A549 (cell line): ENCODE results near the gene NAXD. TPM values are rescaled to one million over a fixed set of nuclear protein-coding genes. Genes with fewer than 3 reads are reported as not detected.

Source experiments
- ATAC-seq, 2 experiments: fragments of 200-7000 bp in 1 of 2; fragments of >200 bp in 1 of 2; cut with Nextera tagmentation in 1 of 2; cut with Tn5 transposase in 1 of 2; 3 replicates each; pipeline versions ENCODE4 v1.8.0 to v1.9.1; 2018 to 2020; ENCODE audit warnings: mild to moderate bottlenecking in 1 of 2, moderate library complexity in 1 of 2
- CTCF ChIA-PET: fragments of 300-600 bp; sonication (Branson Sonifier 250); formaldehyde crosslinking; extraction: SDS; loops from one replicate; lab custom pipeline; 2021; ENCODE audit warnings: antibody characterized with exemption, inconsistent platforms; lab: Yijun Ruan, JAX
- POLR2A ChIA-PET: fragments of 350-600 bp; formaldehyde crosslinking; extraction: SDS; loops from one replicate; lab custom pipeline; 2021; ENCODE audit warnings: antibody characterized with exemption, inconsistent platforms; lab: Yijun Ruan, JAX
- DNase-seq, 2 experiments: peaks; one replicate each; pipeline versions ENCODE4 v3.0.0 to v3.0.0-alpha.2; 2011 to 2016; ENCODE audit warnings: low read depth in 1 of 2, low spot score in 1 of 2
- FAIRE-seq: peaks from 2 replicates; lab custom pipeline; 2011; peaks lifted over from hg19 to GRCh38; lab: Jason Lieb, UNC
- H3K27ac ChIP-seq, 2 experiments: fragments of >200 bp; sonication (Bioruptor Twin); formaldehyde crosslinking; 3 replicates each; pipeline ENCODE4 v1.5.1; 2016 to 2017
- H3K4me1 ChIP-seq: fragments of >200 bp; sonication (Bioruptor Twin); formaldehyde crosslinking; 3 replicates; pipeline ENCODE4 v1.6.1; 2016
- H3K4me2 ChIP-seq: fragments of >200 bp; sonication (Bioruptor Twin); formaldehyde crosslinking; 3 replicates; pipeline ENCODE4 v1.6.1; 2016
- H3K4me3 ChIP-seq: fragments of >200 bp; sonication (Bioruptor Twin); formaldehyde crosslinking; 3 replicates; pipeline ENCODE4 v1.5.1; 2016
- H3K9me3 ChIP-seq: fragments of >200 bp; sonication (Bioruptor Twin); formaldehyde crosslinking; 3 replicates; pipeline ENCODE4 v1.6.1; 2016
- CHD2 ChIP-seq: fragments of 150-350 bp; IDR thresholded peaks from 2 replicates; pipeline ENCODE4 v1.6.1; 2014; ENCODE audit warnings: low read length; ENCODE audit not compliant: partially characterized antibody
- E2F6 ChIP-seq: IDR thresholded peaks from 2 replicates; pipeline ENCODE4 v1.6.1; 2012; ENCODE audit warnings: low read depth, borderline replicate concordance
- EHF ChIP-seq: fragments of 250-450 bp; sonication (Bioruptor Pico); IDR thresholded peaks from 2 replicates; pipeline ENCODE4 v1.5.0; 2020; ENCODE audit warnings: mild to moderate bottlenecking
- EP300 ChIP-seq, 2 experiments: fragments of >200 bp; sonication (Bioruptor Twin); formaldehyde crosslinking; IDR thresholded peaks; 2 replicates in 1 of 2; 3 replicates in 1 of 2; pipeline ENCODE4 v1.6.1; 2016 to 2017
- FOSB ChIP-seq: fragments of 250-450 bp; sonication (Bioruptor Pico); IDR thresholded peaks from 2 replicates; pipeline ENCODE4 v1.5.0; 2020; ENCODE audit warnings: mild to moderate bottlenecking, moderate library complexity
- FOSL2 ChIP-seq, 2 experiments: fragments of 450-650 bp in 1 of 2; fragments of >200 bp in 1 of 2; sonication (Bioruptor Twin) in 1 of 2; formaldehyde crosslinking; IDR thresholded peaks; 2 replicates each; pipeline versions ENCODE4 v1.5.0 to v1.6.1; 2016 to 2020; ENCODE audit warnings: mild to moderate bottlenecking in 1 of 2, moderate library complexity in 1 of 2
- HES2 ChIP-seq: fragments of >200 bp; sonication (Bioruptor Twin); formaldehyde crosslinking; IDR thresholded peaks from 2 replicates; pipeline ENCODE4 v1.6.1; 2016
- HEYL ChIP-seq: fragments of 250-450 bp; sonication (Bioruptor Pico); IDR thresholded peaks from 2 replicates; pipeline ENCODE4 v1.8.0; 2021; ENCODE audit warnings: mild to moderate bottlenecking, moderate library complexity
- HMGXB4 ChIP-seq: fragments of 250-450 bp; sonication (Bioruptor Pico); IDR thresholded peaks from 2 replicates; pipeline ENCODE4 v1.5.0; 2021; ENCODE audit warnings: mild to moderate bottlenecking, moderate library complexity, borderline replicate concordance
- HOXB13 ChIP-seq: fragments of 250-450 bp; sonication (Bioruptor Pico); IDR thresholded peaks from 2 replicates; pipeline ENCODE4 v1.5.0; 2020; ENCODE audit warnings: low read depth, mild to moderate bottlenecking, moderate library complexity
- JUNB ChIP-seq: fragments of >200 bp; sonication (Bioruptor Twin); formaldehyde crosslinking; IDR thresholded peaks from 2 replicates; pipeline ENCODE4 v1.6.1; 2016
- MAX ChIP-seq: IDR thresholded peaks from 2 replicates; pipeline ENCODE4 v1.6.1; 2012
- MAZ ChIP-seq: fragments of 150-350 bp; IDR thresholded peaks from 2 replicates; pipeline ENCODE4 v1.6.1; 2014; ENCODE audit warnings: antibody characterized with exemption, low read depth, low read length, borderline replicate concordance
- MYC ChIP-seq: IDR thresholded peaks from 2 replicates; pipeline ENCODE4 v1.6.1; 2012; ENCODE audit warnings: mild to moderate bottlenecking, inconsistent platforms, low read length, improper control_type of control experiment, borderline replicate concordance
- NFE2L2 ChIP-seq: fragments of 150-350 bp; conservative IDR thresholded peaks from 2 replicates; pipeline ENCODE4 v1.6.1; 2014; ENCODE audit warnings: low read length
- POLR2AphosphoS2 ChIP-seq: conservative IDR thresholded peaks from 2 replicates; pipeline ENCODE4 v1.6.1; 2012; ENCODE audit warnings: low read length, improper control_type of control experiment, inconsistent platforms
- RAD21 ChIP-seq, 2 experiments: fragments of >200 bp in 1 of 2; sonication (Bioruptor Twin) in 1 of 2; formaldehyde crosslinking in 1 of 2; IDR thresholded peaks in 1 of 2; conservative IDR thresholded peaks in 1 of 2; 2 replicates in 1 of 2; 3 replicates in 1 of 2; pipeline ENCODE4 v1.6.1; 2012 to 2018; ENCODE audit warnings: inconsistent platforms in 1 of 2
- USF2 ChIP-seq: fragments of 450-650 bp; IDR thresholded peaks from 2 replicates; pipeline ENCODE4 v1.6.1; 2014; ENCODE audit warnings: antibody characterized with exemption
- WGBS: methylation state at CpG from one replicate; pipeline ENCODE4 v1.1.6; 2017; ENCODE audit errors: missing lambda C conversion rate; 5-methylcytosine and 5-hydroxymethylcytosine counted together
- polyA plus RNA-seq, 4 experiments: library from polyadenylated mRNA; depleted of rRNA in 3 of 4; stranded (reverse); fragments of >200 nt; fragmentation: RNase III in 1 of 4; extraction: RNeasy Plus Mini Kit Qiagen cat#74134 plus additional on column Dnase treatment in 1 of 4; gene quantifications; 2 replicates in 3 of 4; 3 replicates in 1 of 4; pipeline ENCODE4 v1.2.3, GENCODE V29; 2011 to 2017

Gene NAXD
- polyA plus RNA-seq, 2 of the 4 experiments (the other 2 are of a cell fraction), result 14.2 to 19.0 TPM

GRCh38 chr13:110642291-110642981 is 27.1 kb downstream of the NAXD start:
- CTCF ChIA-PET, result no interaction called here
- Histone ChIP-seq H3K27ac (no peak overlapping the region), H3K9me3 (no peaks in the 10 kb centered on the region), H3K4me1 (no peaks in the 10 kb centered on the region), H3K4me3 (no peak overlapping the region), H3K4me2 (no peak overlapping the region)
- TF ChIP-seq HES2 (no peak), HOXB13 (CRISPR knock-in tag) (no peak), POLR2AphosphoS2 (no peak), RAD21 (conservative IDR thresholded peaks at IDR 0.05 in 1 of 2, IDR thresholded peaks at IDR 0.05 in 1 of 2) (no peak), EHF (CRISPR knock-in tag) (no peak), MAX (no peak)
- 90% methylated on average over 18 of the region's 40 CpGs for WGBS
- no peak for FAIRE-seq
- ATAC-seq, result no peak
- POLR2A ChIA-PET, result no interaction called here
- DNase-seq, result no peak

GRCh38 chr13:110643324-110643723 is 28.0 kb downstream of the NAXD start:
- ATAC-seq (no peak), FAIRE-seq (no peak), DNase-seq (no peak)
- CTCF ChIA-PET, result interaction anchor here (0.7 kb wide), 1 partner anchor 23 kb away, joined by 3 read pairs; no protein-coding TSS in a partner anchor
- Histone ChIP-seq H3K9me3 (no peaks in the 10 kb centered on the region), H3K4me1 (no peaks in the 10 kb centered on the region), H3K27ac (no peak overlapping the region), H3K4me2 (no peak overlapping the region), H3K4me3 (no peak overlapping the region)
- POLR2A ChIA-PET, result no interaction called here
- WGBS, result 91% methylated on average over 11 of the region's 11 CpGs
- TF ChIP-seq USF2, result no peak
- no peak for TF ChIP-seq FOSB (CRISPR knock-in tag)

GRCh38 chr13:110643768-110644421 is 28.6 kb downstream of the NAXD start:
- no peak for FAIRE-seq
- POLR2A ChIA-PET, result no interaction called here
- no peak overlapping the region for H3K4me2 ChIP-seq
- no peak overlapping the region for H3K4me3 ChIP-seq
- H3K9me3 ChIP-seq, result no peaks in the 10 kb centered on the region
- WGBS, result 76% methylated on average over 13 of the region's 13 CpGs
- ATAC-seq, result no peak
- H3K27ac ChIP-seq, result no peak overlapping the region
- no peaks in the 10 kb centered on the region for H3K4me1 ChIP-seq
- CTCF ChIA-PET, result no interaction called here
- no peak for TF ChIP-seq NFE2L2
- TF ChIP-seq EP300 (IDR thresholded peaks at IDR 0.05), result no peak
- TF ChIP-seq, all 56 proteins: peak for 0
- DNase-seq, result no peak

GRCh38 chr13:110644892-110645521 is 29.7 kb downstream of the NAXD start:
- POLR2A ChIA-PET, result no interaction called here
- no peak for TF ChIP-seq HEYL (CRISPR knock-in tag)
- no peak for TF ChIP-seq CHD2
- no peak for TF ChIP-seq EP300 (IDR thresholded peaks at IDR 0.05)
- TF ChIP-seq, all 56 proteins: peak for 0
- WGBS, result 81% methylated on average over 12 of the region's 28 CpGs
- Histone ChIP-seq H3K4me3 (no peak overlapping the region), H3K4me2 (no peak overlapping the region), H3K9me3 (no peaks in the 10 kb centered on the region), H3K4me1 (no peaks in the 10 kb centered on the region), H3K27ac (no peak overlapping the region)
- ATAC-seq (peak in 1 of 2 experiments; percentile 56; a peak in 3 of 6 replicates), FAIRE-seq (no peak), DNase-seq (peak in 1 of 2 experiments; percentile 29)
- CTCF ChIA-PET, result interaction anchor here (1.4 kb wide), 1 partner anchor 32 kb away, joined by 3 read pairs; no protein-coding TSS in a partner anchor

GRCh38 chr13:110645750-110646149 is 30.4 kb downstream of the NAXD start:
- POLR2A ChIA-PET, result no interaction called here
- no peak for DNase-seq
- no peaks in the 10 kb centered on the region for H3K4me1 ChIP-seq
- H3K4me3 ChIP-seq, result no peak overlapping the region
- no peak for FAIRE-seq
- no peak overlapping the region for H3K4me2 ChIP-seq
- peak in 1 of 2 experiments; percentile 8; a peak in 1 of 6 replicates for ATAC-seq
- TF ChIP-seq HMGXB4 (CRISPR knock-in tag) (no peak), FOSL2 (IDR thresholded peaks at IDR 0.05) (no peak), FOSL2 (CRISPR knock-in tag; IDR thresholded peaks at IDR 0.05) (no peak), HEYL (CRISPR knock-in tag) (no peak), E2F6 (no peak), EP300 (IDR thresholded peaks at IDR 0.05) (no peak), MAZ (no peak), MAX (no peak), MYC (no peak), JUNB (no peak), NFE2L2 (no peak)
- H3K9me3 ChIP-seq, result no peaks in the 10 kb centered on the region
- H3K27ac ChIP-seq, result no peak overlapping the region
- CTCF ChIA-PET, result interaction anchor here (1.0 to 1.4 kb wide), 2 partner anchors 31 to 52 kb away, joined by 3 to 4 read pairs; no protein-coding TSS in a partner anchor
- WGBS, result 83% methylated on average over 5 of the region's 15 CpGs
